ENCODE results near the gene EXOC2.
"Not testable (repeated sequence)": the region's sequence is repeated elsewhere in the genome, so short reads cannot be mapped to it uniquely, and the experiment has no call there.

DNA sequence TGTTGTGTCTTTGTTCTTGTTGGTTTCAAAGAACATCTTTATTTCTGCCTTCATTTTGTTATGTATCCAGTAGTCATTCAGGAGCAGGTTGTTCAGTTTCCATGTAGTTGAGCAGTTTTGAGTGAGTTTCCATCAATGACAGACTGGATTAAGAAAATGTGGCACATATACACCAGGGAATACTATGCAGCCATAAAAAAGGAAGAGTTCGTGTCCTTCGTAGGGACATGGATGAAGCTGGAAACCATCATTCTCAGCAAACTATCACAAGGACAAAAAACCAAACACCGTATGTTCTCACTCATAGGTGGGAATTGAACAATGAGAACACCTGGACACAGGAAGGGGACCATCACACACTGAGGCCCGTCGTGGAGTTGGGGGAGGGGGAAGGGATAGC lies 87.0 kb downstream of the EXOC2 start:
- TF ChIP-seq, protein P1, sequence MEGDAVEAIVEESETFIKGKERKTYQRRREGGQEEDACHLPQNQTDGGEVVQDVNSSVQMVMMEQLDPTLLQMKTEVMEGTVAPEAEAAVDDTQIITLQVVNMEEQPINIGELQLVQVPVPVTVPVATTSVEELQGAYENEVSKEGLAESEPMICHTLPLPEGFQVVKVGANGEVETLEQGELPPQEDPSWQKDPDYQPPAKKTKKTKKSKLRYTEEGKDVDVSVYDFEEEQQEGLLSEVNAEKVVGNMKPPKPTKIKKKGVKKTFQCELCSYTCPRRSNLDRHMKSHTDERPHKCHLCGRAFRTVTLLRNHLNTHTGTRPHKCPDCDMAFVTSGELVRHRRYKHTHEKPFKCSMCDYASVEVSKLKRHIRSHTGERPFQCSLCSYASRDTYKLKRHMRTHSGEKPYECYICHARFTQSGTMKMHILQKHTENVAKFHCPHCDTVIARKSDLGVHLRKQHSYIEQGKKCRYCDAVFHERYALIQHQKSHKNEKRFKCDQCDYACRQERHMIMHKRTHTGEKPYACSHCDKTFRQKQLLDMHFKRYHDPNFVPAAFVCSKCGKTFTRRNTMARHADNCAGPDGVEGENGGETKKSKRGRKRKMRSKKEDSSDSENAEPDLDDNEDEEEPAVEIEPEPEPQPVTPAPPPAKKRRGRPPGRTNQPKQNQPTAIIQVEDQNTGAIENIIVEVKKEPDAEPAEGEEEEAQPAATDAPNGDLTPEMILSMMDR (IDR thresholded peaks at IDR 0.05; ENCODE audit: low read length), result not testable (repeated sequence)
- not testable (repeated sequence) for TF ChIP-seq EZH2 (IDR thresholded peaks at IDR 0.05; ENCODE audit: borderline replicate concordance, low read length)

Data from OCI-LY1 (cell line).